UCSD-AML1 (cell line): Measurements from ENCODE around the gene F8A3.
"Not testable (repeated sequence)": the region's sequence is repeated elsewhere in the genome, so short reads cannot be mapped to it uniquely, and the experiment has no call there.

Source experiments
- DNase-seq: peaks from one replicate; lab custom pipeline; 2025; ENCODE audit not compliant: unreplicated experiment; lab: John Stamatoyannopoulos, UW

The F8A3 gene

GRCh38 chrX:155458471-155458870 lies at the start of gene F8A3:
Gene F8A3 (minus strand): TSS chrX:155458620. CDS start chrX:155458600, 20 bp downstream.
- DNase-seq, result not testable (repeated sequence)

GRCh38 chrX:155505296-155505695 lies 46.9 kb upstream of the F8A3 start:
- DNase-seq, result no peak

GRCh38 chrX:155495134-155495533 lies 36.7 kb upstream of the F8A3 start:
- not testable (repeated sequence) for DNase-seq

GRCh38 chrX:155491421-155491820 lies 33.0 kb upstream of the F8A3 start:
- not testable (repeated sequence) for DNase-seq

- not testable (repeated sequence) for DNase-seq
Observed at GRCh38 chrX:155477136-155477535, 18.7 kb upstream of the F8A3 start.

- DNase-seq, result not testable (repeated sequence)
Observed at GRCh38 chrX:155466269-155466938, 8.0 kb upstream of the F8A3 start.

- DNase-seq, result not testable (repeated sequence)
Observed at GRCh38 chrX:155460501-155460900, 2.1 kb upstream of the F8A3 start.

- DNase-seq, result not testable (repeated sequence)
Observed at GRCh38 chrX:155457761-155458447, 516 bp downstream of the F8A3 start.

GRCh38 chrX:155441097-155441496 lies 17.3 kb downstream of the F8A3 start:
- DNase-seq, result no peak

GRCh38 chrX:155435744-155436112 lies 22.7 kb downstream of the F8A3 start:
- DNase-seq, result no peak

GRCh38 chrX:155434906-155435743 lies 23.3 kb downstream of the F8A3 start:
- DNase-seq, result no peak

GRCh38 chrX:155417769-155418168 lies 40.7 kb downstream of the F8A3 start:
- DNase-seq, result no peak
